EH (cell line): ENCODE results near the gene EFCAB5.
"Not testable (repeated sequence)": the region's sequence is repeated elsewhere in the genome, so short reads cannot be mapped to it uniquely, and the experiment has no call there.

Experiments used
- DNase-seq: peaks from one replicate; pipeline ENCODE4 v3.0.0-alpha.2; 2015; ENCODE audit warnings: low read depth

EFCAB5 gene

DNA sequence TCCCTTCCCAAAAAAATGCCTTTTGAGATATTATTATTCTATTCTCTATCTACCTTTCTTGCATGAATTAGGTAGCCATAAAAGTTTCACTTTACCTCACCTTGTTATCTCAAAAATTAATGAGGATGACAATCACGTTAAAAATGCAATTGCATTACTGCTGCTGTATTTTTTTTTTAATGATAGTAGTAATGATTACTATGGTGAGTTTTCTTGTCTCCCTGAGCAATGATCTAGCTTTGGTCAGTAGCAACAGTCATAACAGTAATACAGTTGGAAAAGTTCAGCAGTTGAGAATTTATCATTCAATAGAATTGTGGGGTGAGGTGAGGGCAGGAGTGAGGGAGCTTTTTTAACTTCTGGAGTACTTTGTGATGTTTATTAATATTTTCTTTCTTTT lies at the start of gene EFCAB5:
TSS of gene EFCAB5 (plus strand) at position 301 of the 400 bp plus-strand sequence. CDS start 163 bp downstream, outside the sequence.
- no peak for DNase-seq

DNA sequence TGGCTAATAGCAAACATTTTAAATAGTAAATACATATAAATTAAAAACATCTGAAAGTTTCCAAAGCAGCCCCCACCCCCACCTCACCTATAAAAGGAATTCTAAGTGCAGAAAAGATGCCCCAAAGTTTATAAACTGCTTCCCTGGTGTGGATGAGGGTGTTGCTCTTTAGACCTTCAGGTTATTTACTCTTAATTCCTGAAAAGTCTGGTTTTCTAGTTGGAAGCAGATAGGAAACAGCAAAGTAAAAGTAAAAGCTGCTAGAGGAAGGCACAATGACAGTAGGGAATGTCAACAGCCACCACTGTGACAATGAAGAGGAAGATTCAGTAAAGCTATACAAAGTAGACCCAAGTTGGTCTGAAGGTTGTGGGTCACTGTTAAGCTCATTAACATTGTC lies 49.2 kb upstream of the EFCAB5 start:
- no peak for DNase-seq

DNA sequence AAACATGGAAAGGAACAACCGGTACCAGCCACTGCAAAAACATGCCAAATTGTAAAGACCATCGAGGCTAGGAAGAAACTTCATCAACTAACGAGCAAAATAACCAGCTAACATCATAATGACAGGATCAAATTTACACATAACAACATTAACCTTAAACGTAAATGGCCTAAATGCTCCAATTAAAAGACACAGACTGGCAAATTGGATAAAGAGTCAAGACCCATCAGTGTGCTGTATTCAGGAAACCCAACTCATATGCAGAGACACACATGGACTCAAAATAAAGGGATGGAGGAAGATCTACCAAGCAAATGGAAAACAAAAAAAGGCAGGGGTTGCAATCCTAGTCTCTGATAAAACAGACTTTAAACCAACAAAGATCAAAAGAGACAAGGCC lies 44.3 kb upstream of the EFCAB5 start:
- DNase-seq: not testable (repeated sequence)

DNA sequence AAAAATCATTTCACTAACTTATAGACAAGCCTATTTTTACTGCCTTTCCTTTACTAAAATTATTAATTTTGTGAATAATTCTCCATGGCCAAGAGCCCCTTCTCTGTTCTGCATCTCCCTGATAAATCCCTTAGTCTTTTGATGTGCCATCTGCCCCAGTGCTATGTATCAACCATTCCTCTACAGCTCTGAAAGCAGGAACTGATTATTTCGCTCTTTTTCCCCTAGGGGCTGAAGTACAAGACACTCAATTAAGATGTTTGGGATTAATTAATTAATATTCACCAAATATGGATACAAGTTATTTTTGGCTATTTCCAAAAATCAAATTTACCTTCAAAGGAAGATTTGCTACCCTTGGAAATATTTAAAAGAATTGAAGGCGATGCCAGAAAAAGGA lies 38.0 kb upstream of the EFCAB5 start:
- no peak for DNase-seq

DNA sequence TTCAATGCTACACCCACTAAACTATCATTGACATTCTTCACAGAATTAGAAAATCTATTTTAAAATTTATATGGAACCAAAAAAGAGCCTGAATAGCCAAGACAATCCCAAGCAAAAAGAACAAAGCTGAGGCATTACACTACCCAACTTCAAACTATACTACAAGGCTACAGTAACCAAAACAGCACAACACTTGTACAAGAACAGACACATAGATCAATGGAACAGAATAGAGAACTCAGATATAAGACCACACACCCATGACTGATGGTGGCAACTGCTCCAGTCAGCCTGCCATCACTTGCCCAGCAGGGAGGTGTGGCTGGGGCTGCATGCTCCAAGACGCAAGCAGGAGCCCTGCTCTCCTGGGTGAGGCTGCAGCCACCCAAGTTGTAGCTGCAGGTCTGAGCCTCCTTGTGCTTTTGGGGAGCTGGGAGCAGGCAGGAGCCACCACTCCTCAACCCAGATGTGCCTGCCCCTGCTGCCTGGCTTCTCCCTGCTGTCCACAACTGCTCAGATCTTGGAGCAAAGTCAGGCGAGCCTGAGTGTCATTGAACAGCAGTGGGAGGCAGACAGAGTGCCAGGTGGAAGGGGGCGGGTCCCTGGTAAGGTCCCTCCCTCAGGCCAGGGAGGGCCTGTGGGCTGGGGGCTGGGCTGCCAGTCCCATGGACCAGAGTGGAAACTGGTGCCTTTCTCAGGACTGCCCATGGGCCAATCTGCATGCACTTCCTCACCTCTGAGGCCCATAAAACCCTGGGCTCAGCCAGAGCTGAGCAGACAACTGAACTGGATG lies 36.2 kb upstream of the EFCAB5 start:
- DNase-seq: no peak

DNA sequence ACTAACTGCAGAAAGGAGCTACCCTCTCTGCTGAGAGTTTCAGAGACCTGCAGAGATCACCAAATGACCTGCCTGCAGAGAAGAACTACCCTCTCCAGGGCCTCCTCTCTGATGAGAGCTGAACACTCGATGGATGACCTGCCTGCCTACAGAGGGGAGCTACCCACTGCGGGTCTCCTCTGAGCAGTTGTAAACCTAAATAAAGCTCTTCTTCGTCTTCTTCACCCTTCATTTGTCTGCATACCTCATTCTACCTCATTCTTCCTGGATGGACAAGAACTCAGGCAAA lies 35.6 kb upstream of the EFCAB5 start:
- no peak for DNase-seq

DNA sequence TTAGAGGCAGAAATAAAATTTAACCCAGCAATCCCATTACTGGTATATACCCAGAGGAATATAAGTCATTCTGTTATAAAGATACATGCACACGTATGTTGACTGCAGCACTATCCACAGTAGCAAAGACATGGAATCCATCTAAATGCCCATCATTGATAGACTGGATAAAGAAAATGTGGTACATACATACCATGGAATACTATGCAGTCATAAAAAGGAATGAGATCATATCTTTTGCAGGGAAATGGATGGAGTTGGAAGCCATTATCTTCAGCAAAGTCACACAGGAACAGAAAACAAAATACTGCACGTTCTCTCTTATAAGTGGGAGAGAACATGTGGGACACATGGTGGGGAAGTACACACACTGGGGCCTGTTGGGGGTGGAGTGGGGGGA lies 34.5 kb upstream of the EFCAB5 start:
- no peak for DNase-seq

DNA sequence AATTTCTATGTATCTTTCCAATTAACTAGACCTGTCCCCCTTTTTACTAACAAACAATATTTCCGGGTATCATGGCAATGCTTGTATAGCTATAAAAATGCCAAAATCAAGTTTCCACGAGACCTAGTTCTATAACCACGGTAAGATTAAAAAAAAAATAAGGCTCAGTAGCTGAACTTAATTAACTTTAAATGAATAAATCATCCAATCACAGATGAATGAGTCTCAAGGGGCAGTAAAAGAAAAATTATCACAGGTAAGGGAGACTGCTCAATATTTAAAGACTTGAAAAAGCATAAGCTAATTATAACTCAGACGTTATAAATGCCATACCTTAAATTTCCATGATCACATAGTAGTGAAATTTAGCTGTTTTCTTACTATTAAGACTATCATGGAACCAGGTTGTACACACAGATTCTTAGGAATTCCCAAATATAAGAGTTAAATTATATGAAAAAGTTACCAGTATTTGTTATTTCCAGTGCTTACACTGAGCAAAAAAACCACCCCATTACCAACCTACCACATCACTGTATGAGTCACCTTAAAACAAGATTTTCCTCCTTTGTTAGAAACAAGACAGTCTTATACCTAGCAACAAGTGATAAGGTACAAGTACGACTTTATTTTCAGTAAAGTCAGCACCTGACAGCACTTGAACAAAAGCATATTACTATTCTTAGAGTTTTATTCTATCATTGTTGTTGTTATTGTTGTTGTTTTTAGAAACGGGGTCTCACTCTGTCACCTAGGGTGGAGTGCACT lies 32.0 kb upstream of the EFCAB5 start:
- DNase-seq: no peak

DNA sequence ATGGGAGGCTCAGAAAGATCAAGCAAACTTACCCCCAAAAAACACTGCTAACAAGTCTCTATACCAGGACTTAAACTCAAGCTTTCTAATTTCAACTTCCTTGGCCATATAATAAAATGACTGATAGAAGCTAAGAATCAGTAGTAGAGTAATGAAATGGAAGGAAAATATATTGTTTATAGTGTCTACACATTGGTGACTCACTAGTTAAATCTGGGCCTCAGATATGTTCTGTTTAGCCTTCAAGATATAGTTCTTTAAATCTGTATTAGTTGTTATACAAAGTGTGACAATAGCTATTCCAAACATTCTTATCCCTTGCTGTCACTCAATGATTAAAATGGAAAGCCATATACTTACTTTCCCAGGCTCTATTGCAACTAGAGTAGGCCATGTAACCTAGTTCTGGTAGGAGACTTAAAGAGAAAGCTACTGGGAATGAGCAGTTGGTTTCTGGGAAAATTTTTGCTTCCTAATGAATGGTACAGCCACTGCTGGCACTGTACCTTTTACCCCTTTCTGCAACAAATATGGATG lies 29.7 kb upstream of the EFCAB5 start:
- peak; percentile 47 for DNase-seq

DNA sequence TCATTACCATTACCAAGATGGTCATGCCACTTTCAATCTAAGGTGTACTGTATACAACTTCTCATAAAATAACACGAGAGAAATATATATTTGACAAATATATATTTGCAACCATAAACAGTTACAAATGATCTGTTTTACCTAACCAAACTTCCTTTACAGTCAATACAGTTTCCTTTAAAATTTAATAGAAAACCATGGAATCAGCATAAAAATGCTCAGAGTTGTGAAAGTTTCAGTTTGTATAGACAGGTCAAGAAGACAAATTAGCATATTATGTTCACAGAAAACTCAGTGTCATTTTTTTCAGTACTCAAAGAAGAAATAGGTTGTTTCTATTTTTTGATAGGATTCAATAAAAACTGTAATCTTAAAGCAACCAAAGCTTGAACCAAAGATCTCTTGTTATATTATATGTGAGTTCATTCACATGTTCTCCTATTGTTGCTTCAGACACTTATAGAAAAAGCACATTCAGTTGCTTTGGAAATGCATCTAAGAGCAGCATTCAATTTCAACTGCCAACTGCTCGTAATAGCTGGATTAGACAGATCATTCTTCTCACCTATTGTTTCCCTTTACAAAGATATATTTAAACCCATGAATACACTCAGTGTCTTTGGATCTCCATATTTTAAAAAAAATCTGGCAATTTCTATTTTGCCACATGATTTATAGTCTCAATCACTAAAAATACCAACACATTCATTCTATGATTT lies 26.5 kb upstream of the EFCAB5 start:
- no peak for DNase-seq

DNA sequence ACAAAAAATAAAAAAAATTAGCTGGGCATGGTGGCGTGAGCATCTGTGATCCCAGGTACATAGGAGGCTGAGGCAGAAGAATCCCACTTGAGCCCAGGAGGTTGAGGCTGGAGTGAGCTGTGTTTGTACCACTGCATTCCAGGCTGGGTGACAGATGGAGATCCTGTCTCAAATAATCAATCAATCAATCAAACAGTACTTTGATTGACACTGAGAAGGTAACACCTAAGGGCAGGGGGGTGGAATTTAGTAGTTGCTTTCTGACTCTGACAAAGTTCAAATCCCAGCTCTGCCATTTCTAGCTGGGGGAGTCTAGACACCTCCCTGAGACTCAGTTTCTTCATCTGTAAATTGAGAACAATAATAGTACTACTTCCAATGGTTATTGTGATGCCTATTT lies 23.4 kb upstream of the EFCAB5 start:
- no peak for DNase-seq

DNA sequence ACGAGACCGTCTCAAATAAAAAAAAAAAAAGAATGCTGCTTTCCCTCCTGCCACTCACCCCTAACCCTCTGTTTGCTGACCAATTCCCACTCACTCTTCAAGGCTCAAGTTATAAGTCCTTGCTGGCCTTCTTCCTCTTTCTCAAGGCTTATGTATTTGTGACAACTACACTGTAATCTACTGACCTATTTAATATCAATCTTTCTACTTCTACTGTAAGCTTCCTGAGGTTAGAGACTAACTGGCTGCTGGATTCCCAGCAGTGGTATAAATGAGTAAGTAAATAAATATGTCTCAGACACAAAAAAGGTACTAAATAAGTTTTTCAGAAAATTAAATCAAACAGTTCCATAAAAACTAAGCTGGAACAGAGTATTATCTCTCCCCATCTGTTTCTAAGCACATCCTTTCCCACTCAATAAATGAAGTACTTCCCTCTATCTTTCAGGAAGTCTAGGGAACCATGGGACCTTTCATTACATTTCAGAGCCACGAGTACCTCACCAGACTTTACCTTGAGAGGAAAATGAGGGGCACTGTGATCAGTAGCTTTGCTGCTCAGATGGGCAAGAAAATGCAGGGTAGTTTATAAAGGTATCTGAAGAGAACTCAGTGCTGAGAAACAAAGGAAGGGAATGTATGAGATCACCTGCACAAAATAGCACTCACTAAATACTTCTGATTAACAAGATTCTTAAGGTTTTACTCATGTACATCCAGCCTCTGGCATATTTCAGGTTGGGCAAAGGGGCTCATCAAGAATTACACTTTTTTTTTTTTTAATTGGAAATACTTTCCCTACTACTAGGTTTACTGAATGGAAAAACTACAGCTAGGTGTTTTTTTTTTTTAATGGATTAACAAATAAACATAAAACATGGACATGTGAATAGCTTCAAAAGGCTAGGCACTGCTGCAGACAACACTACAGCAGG lies 22.2 kb upstream of the EFCAB5 start:
- peak; percentile 65 for DNase-seq

DNA sequence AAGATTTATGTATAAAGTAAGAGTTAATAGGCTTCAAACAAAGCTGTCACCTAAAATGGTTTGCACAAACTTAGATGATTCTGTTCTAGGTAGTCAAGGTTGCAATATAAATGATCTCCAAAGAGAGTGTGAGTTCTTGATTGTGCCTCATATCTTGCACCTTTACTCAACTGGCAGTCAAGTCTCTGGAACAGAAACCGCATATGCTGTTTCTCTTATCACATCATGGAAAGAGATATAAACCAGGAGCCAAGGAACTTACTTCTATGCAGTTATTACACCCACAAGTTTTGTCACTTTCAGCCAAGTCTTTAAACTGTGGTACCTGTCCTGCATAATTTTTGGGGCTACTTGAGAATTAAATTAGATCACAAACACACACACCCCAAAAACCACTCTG lies 16.6 kb upstream of the EFCAB5 start:
- DNase-seq: no peak

DNA sequence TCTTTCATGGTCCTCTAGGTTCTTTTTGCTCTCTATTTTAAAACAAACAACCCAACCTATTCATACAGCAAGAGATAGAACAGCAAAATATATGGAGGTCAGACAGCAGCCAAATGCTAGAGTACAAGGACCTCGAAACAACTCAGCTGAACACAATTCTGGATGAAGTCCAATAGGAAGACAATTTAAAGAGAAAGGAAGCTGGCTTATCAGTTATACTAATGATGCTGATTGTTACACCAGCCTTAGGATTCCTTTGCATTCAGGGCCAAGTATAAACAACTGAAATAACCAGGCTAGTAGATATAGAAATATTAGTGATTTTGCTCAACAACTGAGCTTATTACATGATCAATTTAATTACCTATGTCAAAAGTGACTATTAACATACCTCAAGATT lies 13.9 kb upstream of the EFCAB5 start:
- peak; percentile 4 for DNase-seq

DNA sequence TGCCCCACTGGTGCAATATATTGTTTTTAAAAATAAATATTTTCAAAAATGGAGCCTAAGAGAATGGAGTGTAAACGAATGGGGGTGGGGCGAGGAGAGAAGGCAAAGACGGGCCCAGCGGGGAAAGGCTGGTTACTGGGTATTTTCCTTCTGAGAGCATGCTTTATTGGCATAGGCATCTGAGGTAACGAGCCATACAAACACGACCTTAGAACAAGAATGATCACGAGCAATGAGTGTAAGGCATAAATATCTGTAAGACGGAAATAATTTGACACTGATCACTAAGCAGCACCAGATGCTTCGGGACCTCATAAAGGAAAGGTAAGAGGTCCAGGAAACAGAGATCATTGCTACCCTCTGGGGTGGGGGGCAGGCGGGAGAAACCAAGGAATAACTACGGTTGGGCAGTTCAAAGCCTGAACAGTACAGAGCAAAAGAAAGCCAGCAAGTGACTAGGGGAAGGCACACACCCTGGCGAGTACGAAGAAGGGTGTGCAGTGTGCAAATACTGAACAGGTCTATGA lies 12.4 kb upstream of the EFCAB5 start:
- DNase-seq: peak; percentile 41

DNA sequence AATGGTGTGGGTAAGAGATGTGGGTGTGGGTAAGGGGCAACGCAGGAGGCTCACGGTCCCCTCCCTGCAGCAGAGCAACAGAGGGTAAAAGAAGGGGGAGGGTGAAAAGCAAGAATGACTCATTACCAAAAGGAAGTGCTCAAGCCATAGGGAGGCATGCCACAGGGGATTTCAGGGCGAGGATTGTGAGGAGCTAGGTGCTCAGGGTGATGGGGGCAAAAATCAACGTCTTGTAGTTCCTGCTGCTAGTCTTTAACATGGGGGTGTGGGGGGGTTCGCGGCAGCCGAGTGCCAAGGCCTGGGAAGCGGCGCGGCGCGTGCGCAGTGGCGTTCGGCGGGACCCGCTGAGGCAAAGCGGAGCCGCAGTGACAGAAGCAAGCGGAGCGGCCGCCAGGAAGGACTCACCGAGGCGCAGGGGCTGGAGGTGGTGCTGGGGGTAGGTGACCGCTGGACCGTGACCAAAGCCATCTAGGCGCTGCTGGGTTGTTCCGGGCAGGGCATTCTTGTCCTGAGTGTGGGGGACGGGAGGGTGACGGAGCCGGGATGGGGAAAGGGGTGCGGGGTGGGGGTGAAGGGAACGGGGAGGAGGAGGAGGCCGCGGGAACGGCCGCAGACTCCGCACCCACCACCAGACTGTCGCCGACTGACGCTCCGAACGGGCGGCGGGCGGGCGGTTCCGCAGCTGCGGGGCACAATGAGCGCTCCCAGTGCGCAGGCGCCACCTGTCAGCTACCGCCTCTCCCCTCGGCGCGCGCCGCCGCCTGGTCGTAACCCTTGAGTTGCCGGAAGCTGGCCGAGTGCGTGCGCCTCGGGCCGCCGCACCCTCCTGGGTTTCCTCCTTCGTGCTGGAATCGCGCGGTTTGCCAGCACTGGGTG lies 11.7 kb upstream of the EFCAB5 start, which contains the start of gene SSH2:
TSS of gene SSH2 (minus strand) at position 696 of the 876 bp plus-strand sequence. CDS start at position 468, 228 bp downstream.
- peak; percentile 88 for DNase-seq

DNA sequence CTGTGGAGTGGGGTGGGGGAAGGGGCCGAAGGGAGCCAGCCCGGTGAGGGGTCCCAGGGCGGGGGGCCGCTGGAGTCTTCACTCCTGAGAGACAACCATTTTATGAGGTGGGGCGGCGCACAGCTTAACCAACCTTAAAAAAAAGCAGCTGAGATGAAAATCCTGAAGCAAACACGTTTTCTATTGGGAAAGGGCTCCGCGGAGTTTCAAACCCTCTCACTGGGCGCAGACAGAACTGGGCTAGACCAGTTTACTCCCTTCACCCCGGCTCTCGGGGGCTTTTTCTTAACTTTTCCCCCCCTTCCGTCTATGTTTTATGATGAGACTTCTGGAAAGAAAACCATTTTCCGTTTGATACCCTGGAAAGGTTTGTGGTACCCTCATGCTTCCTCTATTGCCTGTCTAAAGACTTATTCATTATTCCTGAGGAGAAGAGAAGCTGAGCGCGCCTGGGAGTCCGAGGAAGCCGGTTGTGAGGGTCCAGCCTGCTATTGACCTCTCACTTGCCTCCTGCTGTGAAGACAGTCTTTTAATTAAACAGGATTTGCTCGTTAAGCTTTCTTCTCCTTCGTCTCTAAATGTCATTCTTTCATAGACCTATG lies 10.9 kb upstream of the EFCAB5 start:
- DNase-seq: no peak

DNA sequence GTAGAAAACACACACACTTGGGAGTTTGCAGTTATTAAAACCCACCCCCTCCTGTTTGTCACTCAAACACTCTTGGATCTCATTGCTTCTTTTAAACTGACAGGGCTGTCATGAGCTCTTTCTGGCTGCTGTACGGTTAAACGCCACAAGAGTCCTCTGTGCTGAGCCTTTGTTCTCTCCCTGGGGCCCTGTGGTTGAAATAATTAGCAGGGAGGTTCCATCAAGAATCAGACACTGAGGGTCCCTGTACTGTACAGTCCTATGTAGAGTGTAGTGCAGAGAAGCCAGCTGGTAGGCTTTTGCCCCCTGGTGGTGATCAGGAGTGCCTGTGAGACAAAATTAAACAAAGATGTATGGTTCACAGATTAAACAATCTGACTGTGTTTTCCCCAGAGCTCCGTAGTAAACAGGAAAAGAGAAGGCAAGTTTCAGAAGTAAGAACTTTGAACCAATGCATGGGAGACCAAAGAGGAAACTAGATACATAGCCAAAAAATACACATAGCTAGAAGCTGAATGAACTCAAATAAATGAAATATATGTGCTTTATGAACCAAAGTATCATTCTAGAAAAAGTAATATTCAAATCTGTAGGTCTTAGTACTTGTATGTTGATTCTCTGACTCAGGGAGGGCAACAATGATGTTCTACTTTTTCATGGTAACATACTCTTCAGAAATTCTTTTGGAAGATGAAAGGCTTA lies 10.1 kb upstream of the EFCAB5 start:
- DNase-seq: peak; percentile 84

DNA sequence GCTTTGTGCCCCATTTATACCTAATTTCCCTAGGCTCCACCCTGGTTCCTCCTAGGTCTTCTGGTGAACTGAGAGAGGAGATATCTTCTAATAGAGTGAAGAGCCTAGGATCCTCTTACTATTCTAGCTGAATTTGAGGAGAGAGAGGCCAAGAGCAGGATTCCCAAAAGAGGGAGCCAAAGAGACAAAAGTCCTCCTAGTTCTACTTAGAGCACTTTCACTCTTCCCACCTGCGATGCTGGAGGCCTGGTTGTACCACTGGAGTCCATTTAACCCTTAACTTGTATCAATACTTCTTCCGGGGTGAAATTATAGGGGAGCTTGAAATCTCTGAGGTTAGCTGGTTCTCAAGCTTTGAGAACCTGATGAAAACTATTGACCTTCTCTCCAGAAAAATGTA lies 8.1 kb upstream of the EFCAB5 start:
- peak; percentile 47 for DNase-seq
